PC-3 (cell line): ENCODE measurements around the gene RHOT2. TPM values are rescaled to one million over a fixed set of nuclear protein-coding genes. Genes with fewer than 3 reads are reported as not detected.

ENCODE experiments used
- ATAC-seq: fragments of 200-7000 bp; cut with Tn5 transposase; 2 replicates; pipeline ENCODE4 v1.9.1; 2020; ENCODE audit warnings: mild to moderate bottlenecking, moderate library complexity
- BruUV-seq: library from RNA; stranded (reverse); fragments of 400-500 nt; replicated peaks from 2 replicates; lab custom pipeline; 2021; lab: Mats Ljungman, UMichigan
- CTCF ChIA-PET: fragments of 300-600 bp; sonication (Branson Sonifier 250); formaldehyde crosslinking; loops from one replicate; lab custom pipeline; 2022; ENCODE audit warnings: antibody characterized with exemption; lab: Charles Lee
- POLR2A ChIA-PET: fragments of 300-600 bp; sonication (Branson Sonifier 250); formaldehyde crosslinking; loops from one replicate; lab custom pipeline; 2022; ENCODE audit warnings: antibody characterized with exemption; ENCODE audit not compliant: unreplicated experiment; lab: Charles Lee
- DNase-seq: peaks from one replicate; pipeline ENCODE4 v3.0.0-alpha.2; 2015
- H2AFZ ChIP-seq: fragments of 300-600 bp; sonication (generic); 2 replicates; pipeline ENCODE4 v1.6.0; 2016; ENCODE audit warnings: antibody characterized with exemption, low read length
- H3F3A ChIP-seq: fragments of 300-600 bp; sonication (generic); one replicate; pipeline ENCODE4 v1.6.0; 2017; ENCODE audit warnings: antibody characterized with exemption, low read length, control low read depth, mild to moderate bottlenecking; ENCODE audit not compliant: unreplicated experiment
- H3K27ac ChIP-seq: fragments of 300-600 bp; sonication (generic); 2 replicates; pipeline ENCODE4 v1.5.1; 2016; ENCODE audit warnings: mild to moderate bottlenecking, low read length
- H3K27me3 ChIP-seq: fragments of 300-600 bp; sonication (generic); 2 replicates; pipeline ENCODE4 v1.6.1; 2016; ENCODE audit warnings: low read length, mixed read lengths
- H3K36me3 ChIP-seq: fragments of 300-600 bp; sonication (generic); 2 replicates; pipeline ENCODE4 v1.6.1; 2016; ENCODE audit warnings: low read depth, mixed run types, low read length, mixed read lengths
- H3K4me1 ChIP-seq: fragments of 300-600 bp; sonication (generic); 2 replicates; pipeline ENCODE4 v1.5.1; 2016; ENCODE audit warnings: low read length; ENCODE audit not compliant: insufficient read depth
- H3K4me2 ChIP-seq: fragments of 300-600 bp; sonication (generic); 2 replicates; pipeline ENCODE4 v1.6.0; 2016; ENCODE audit warnings: low read length
- H3K4me3 ChIP-seq: fragments of 300-600 bp; sonication (generic); 2 replicates; pipeline ENCODE4 v1.5.1; 2016; ENCODE audit warnings: mild to moderate bottlenecking, low read length, mixed read lengths
- H3K79me2 ChIP-seq: fragments of 300-600 bp; sonication (generic); 2 replicates; pipeline ENCODE4 v1.6.1; 2017; ENCODE audit warnings: low read length, mixed read lengths
- H3K9ac ChIP-seq: fragments of 300-600 bp; sonication (generic); 2 replicates; pipeline ENCODE4 v1.6.0; 2016; ENCODE audit warnings: mild to moderate bottlenecking, low read length
- H3K9me2 ChIP-seq: fragments of 300-600 bp; sonication (generic); replicated peaks from 2 replicates; pipeline ENCODE4 v1.6.1; 2016; ENCODE audit warnings: mixed run types, low read length, mixed read lengths
- H3K9me3 ChIP-seq: fragments of 300-600 bp; sonication (generic); 2 replicates; pipeline ENCODE4 v1.6.1; 2016; ENCODE audit warnings: low read length, mixed read lengths
- H4K20me1 ChIP-seq: fragments of 300-600 bp; sonication (generic); 2 replicates; pipeline ENCODE4 v1.6.1; 2016; ENCODE audit warnings: low read length, mixed read lengths
- EZH2 ChIP-seq: fragments of 300-600 bp; sonication (generic); IDR thresholded peaks from one replicate; pipeline ENCODE4 v1.6.1; 2017; ENCODE audit warnings: antibody characterized with exemption, mild to moderate bottlenecking, low read length; ENCODE audit not compliant: unreplicated experiment
- EZH2phosphoT487 ChIP-seq: fragments of 300-600 bp; sonication (generic); IDR thresholded peaks from 2 replicates; pipeline ENCODE4 v1.6.1; 2018; ENCODE audit warnings: mild to moderate bottlenecking, antibody characterized with exemption, low read length, borderline replicate concordance
- intact Hi-C: fragments of 100-400 bp; cut with micrococcal nuclease; formaldehyde crosslinking; loops from 2 replicates; pipeline ENCODE4 v1.9.0; 2023
- total RNA-seq: library from RNA; depleted of rRNA; stranded (reverse); fragments of >200 nt; gene quantifications from 2 replicates; pipeline ENCODE4 v1.2.3, GENCODE V29; 2014
- TF ChIP-seq, protein P1 (sequence below): fragments of 300-600 bp; sonication (generic); conservative IDR thresholded peaks from 2 replicates; pipeline ENCODE4 v1.5.1; 2017; ENCODE audit warnings: antibody characterized with exemption, low read depth, mild to moderate bottlenecking, low read length

The RHOT2 gene
- total RNA-seq, 1 experiment from 2014 or later: 93.0 TPM

DNA sequence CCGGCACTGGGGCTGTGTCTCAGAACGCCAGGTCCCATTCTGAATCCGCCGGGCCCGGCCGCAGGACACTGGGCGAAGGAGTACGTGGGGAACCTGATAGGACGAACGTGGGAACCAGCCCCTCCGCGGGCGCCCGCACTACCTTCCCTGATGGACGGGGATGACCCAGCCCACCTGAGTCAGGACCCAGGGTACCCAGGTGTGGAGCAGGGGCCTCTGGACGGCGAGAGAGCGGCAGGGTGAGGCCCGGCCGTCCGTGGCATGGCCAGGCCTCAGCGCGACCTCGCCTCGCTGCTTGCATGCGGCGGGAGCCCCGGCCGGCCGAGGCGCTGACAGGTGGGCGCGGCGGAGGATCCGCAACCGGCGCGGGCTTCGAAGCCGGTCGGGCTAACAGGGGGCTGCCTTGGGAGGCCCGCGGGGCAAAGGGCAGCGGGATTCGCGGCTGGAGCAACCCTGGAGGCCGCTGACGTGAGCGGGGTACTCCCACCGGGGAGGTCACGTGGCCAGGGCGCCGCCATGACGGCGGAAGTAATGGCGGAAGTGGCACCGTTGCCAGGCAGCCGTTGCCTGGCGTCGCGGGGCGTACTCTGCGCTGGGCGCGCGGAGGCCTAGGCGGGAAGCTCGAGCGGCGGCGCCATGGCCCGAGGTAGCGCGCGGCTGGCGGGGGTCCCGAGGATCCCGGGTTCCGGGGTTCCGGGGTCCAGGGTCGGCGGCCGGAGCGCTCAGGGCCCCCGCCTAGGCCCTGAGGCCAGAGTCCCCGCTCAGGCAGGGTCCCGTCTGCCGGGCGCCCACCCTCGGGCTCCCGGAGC is 18.9 kb upstream of the RHOT2 start, which contains the start of gene WDR90:
Gene WDR90, plus strand, starts transcription at position 585 of the 809 bp plus-strand sequence. Its CDS starts 52 bp downstream, at position 637.
- POLR2A ChIA-PET: no interaction called here

DNA sequence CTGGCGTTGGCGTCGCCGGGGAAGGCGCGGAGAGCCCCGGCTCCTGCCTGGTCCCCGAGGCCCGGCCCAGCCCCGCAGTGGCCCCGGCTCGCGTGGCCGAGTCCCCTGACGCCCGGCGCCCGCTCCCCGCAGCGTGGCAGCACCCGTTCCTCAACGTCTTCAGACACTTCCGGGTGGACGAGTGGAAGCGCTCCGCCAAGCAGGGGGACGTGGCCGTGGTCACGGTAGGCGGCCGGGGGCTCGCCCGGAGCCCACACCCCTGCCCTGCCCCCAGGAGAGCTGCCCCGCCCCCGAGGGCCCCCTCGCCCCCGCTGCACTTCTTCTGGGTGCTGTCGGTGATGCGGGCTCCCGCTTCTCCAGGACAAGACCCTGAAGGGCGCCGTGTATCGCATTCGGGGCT is 18.3 kb upstream of the RHOT2 start:
- Histone ChIP-seq H3K9me2 (no peaks in the 10 kb centered on the region), H3K27ac (0 out of 2 replicates have a peak overlapping the region, but pooled peaks have one; percentile 23), H4K20me1 (no peaks in the 10 kb centered on the region), H3K4me2 (peak overlapping the region; percentile 81), H3K9ac (peak overlapping the region; percentile 83), H2AFZ (peak overlapping the region; percentile 73), H3K9me3 (no peaks in the 10 kb centered on the region), H3F3A (no peaks in the 10 kb centered on the region), H3K4me1 (peaks cover 28% of the 10 kb centered on the region), H3K4me3 (peak overlapping the region; percentile 62), H3K79me2 (peaks cover 18% of the 10 kb centered on the region), H3K36me3 (no peaks in the 10 kb centered on the region), H3K27me3 (no peaks in the 10 kb centered on the region)
- ATAC-seq: peak; percentile 32
- no TSS peak for BruUV-seq
- intact Hi-C loops: no loop called here
- ChIA-PET CTCF (no interaction called here), POLR2A (no interaction called here)
- no peak for DNase-seq
- TF ChIP-seq EZH2phosphoT487: no peak
- TF ChIP-seq, protein P1, sequence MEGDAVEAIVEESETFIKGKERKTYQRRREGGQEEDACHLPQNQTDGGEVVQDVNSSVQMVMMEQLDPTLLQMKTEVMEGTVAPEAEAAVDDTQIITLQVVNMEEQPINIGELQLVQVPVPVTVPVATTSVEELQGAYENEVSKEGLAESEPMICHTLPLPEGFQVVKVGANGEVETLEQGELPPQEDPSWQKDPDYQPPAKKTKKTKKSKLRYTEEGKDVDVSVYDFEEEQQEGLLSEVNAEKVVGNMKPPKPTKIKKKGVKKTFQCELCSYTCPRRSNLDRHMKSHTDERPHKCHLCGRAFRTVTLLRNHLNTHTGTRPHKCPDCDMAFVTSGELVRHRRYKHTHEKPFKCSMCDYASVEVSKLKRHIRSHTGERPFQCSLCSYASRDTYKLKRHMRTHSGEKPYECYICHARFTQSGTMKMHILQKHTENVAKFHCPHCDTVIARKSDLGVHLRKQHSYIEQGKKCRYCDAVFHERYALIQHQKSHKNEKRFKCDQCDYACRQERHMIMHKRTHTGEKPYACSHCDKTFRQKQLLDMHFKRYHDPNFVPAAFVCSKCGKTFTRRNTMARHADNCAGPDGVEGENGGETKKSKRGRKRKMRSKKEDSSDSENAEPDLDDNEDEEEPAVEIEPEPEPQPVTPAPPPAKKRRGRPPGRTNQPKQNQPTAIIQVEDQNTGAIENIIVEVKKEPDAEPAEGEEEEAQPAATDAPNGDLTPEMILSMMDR: no peak
- TF ChIP-seq EZH2: no peak

More for the DNA sequence above, 18.9 kb upstream of the RHOT2 start, which contains the start of gene WDR90:
- H3K4me3 ChIP-seq: peak within 1 kb of the TSS; percentile 62
- H3K9me3 ChIP-seq: no peaks in the 10 kb centered on the region
- peak within 1 kb of the TSS; percentile 81 for H3K4me2 ChIP-seq
- BruUV-seq: no TSS peak
- peaks cover 24% of the 10 kb centered on the region for H3K79me2 ChIP-seq
- intact Hi-C loops: no loop called here
- H4K20me1 ChIP-seq: no peaks in the 10 kb centered on the region
- ATAC-seq: peak; percentile 75
- peak within 1 kb of the TSS; percentile 40 for H3K27ac ChIP-seq
- no peaks in the 10 kb centered on the region for H3K36me3 ChIP-seq
- H3K9me2 ChIP-seq: no peaks in the 10 kb centered on the region
- H3K4me1 ChIP-seq: peaks cover 33% of the 10 kb centered on the region
- H2AFZ ChIP-seq: peak within 1 kb of the TSS; percentile 73
- CTCF ChIA-PET: no interaction called here
- H3K27me3 ChIP-seq: no peaks in the 10 kb centered on the region
- TF ChIP-seq, protein P1: no peak
- TF ChIP-seq EZH2 (no peak), EZH2phosphoT487 (no peak)
- DNase-seq: peak; percentile 69
- H3F3A ChIP-seq: no peaks in the 10 kb centered on the region
- peak within 1 kb of the TSS; percentile 83 for H3K9ac ChIP-seq

DNA sequence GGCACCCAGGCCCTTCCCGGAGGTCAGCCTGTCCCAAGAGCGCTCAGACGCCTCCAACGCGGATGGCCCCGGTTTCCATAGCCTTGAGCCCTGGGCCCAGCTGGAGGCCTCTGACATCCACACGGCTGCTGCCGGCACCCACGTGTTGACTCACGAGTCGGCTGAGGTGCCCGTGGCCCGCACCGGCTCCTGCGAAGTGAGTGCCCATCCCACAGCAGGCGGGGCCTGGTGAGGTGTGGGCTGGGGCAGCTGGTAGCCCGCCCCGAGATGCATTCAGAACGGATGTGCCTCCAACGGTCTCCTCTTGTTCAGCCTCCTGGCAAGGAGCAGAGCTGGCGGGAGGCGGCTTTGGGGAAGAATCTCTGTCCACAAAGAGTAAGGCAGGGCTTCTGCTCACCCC is 16.1 kb upstream of the RHOT2 start:
- Histone ChIP-seq H3F3A (no peaks in the 10 kb centered on the region), H3K27ac (no peak overlapping the region), H3K4me2 (no peak overlapping the region), H3K4me3 (no peak overlapping the region), H4K20me1 (no peaks in the 10 kb centered on the region), H3K9me2 (no peaks in the 10 kb centered on the region), H3K4me1 (peaks cover 11% of the 10 kb centered on the region), H2AFZ (no peak overlapping the region), H3K9me3 (no peaks in the 10 kb centered on the region), H3K36me3 (no peaks in the 10 kb centered on the region), H3K9ac (no peak overlapping the region), H3K27me3 (no peaks in the 10 kb centered on the region), H3K79me2 (no peaks in the 10 kb centered on the region)
- CTCF ChIA-PET: no interaction called here
- no peak for DNase-seq
- TF ChIP-seq, protein P1: no peak
- TF ChIP-seq EZH2 (no peak), EZH2phosphoT487 (no peak)
- intact Hi-C loops: no loop called here
- no TSS peak for BruUV-seq
- ATAC-seq: no peak
- POLR2A ChIA-PET: no interaction called here
